H1 (cell line): ENCODE data around the gene TNS1. TPM values are rescaled to one million over a fixed set of nuclear protein-coding genes. Genes with fewer than 3 reads are reported as not detected.

Experiments used
- BACH1 ChIP-seq: IDR thresholded peaks from 2 replicates; pipeline ENCODE4 v1.6.1; 2012; ENCODE audit warnings: low read length, improper control_type of control experiment
- CEBPB ChIP-seq: IDR thresholded peaks from 2 replicates; pipeline ENCODE4 v1.6.1; 2012; ENCODE audit warnings: low read depth, low read length
- CHD2 ChIP-seq: IDR thresholded peaks from 2 replicates; pipeline ENCODE4 v1.6.1; 2012; ENCODE audit warnings: low read length, improper control_type of control experiment
- CHD7 ChIP-seq: fragments of 300-600 bp; sonication (generic); IDR thresholded peaks from 2 replicates; pipeline ENCODE4 v1.7.1; 2012; ENCODE audit warnings: low read length, moderate library complexity, mild to moderate bottlenecking, inconsistent platforms; ENCODE audit not compliant: insufficient replicate concordance
- HDAC6 ChIP-seq: IDR thresholded peaks from one replicate; pipeline ENCODE4 v1.7.1; 2012; ENCODE audit warnings: low read depth, mild to moderate bottlenecking, inconsistent platforms, low read length, moderate library complexity
- POLR2A ChIP-seq, 2 experiments: IDR thresholded peaks; 1 replicate in 1 of 2; 2 replicates in 1 of 2; pipeline ENCODE4 v1.6.1; 2011; ENCODE audit warnings: low read depth in 2 of 2, low read length in 2 of 2, mild to moderate bottlenecking in 2 of 2; ENCODE audit errors: control extremely low read depth in 1 of 2
- RNF2 ChIP-seq: fragments of 200-900, 300-1000 bp; sonication (generic); IDR thresholded peaks from 2 replicates; pipeline ENCODE4 v1.7.1; 2016; ENCODE audit warnings: borderline replicate concordance, low read depth, mild to moderate bottlenecking, antibody characterized with exemption, low read length; ENCODE audit not compliant: poor library complexity, severe bottlenecking; ENCODE audit errors: missing control alignments
- TBP ChIP-seq: IDR thresholded peaks from 2 replicates; pipeline ENCODE4 v1.6.1; 2011; ENCODE audit warnings: low read depth, low read length, improper control_type of control experiment
- polyA plus RNA-seq, 7 experiments: library from polyadenylated mRNA; depleted of rRNA in 3 of 7; stranded (reverse) in 5 of 7; unstranded in 2 of 7; fragments of >200 nt in 5 of 7; fragments of 200-250 nt in 2 of 7; gene quantifications; 1 replicate in 5 of 7; 2 replicates in 1 of 7; 4 replicates in 1 of 7; pipeline versions ENCODE4 v1.2.1 to v1.2.3, GENCODE V29; 2011 to 2013; ENCODE audit warnings: missing spikeins in 2 of 7, mixed read lengths in 2 of 7
- total RNA-seq: library from RNA; stranded (reverse); fragmentation: NEBNext Ultra II Directional; extraction: Animal tissue kit (Norgen Biotek cat#: 25700); gene quantifications from 2 replicates; pipeline ENCODE4 v1.2.1, GENCODE V29; 2021
- TF ChIP-seq, protein P1 (sequence below): IDR thresholded peaks from 2 replicates; pipeline ENCODE4 v1.6.1; 2012; ENCODE audit warnings: inconsistent platforms

The TNS1 gene
- total and polyA plus RNA-seq, 2 of the 8 experiments (the other 6 are each of a cell fraction or from before 2014, with no cell fraction given), result 1.5 to 5.1 TPM

DNA sequence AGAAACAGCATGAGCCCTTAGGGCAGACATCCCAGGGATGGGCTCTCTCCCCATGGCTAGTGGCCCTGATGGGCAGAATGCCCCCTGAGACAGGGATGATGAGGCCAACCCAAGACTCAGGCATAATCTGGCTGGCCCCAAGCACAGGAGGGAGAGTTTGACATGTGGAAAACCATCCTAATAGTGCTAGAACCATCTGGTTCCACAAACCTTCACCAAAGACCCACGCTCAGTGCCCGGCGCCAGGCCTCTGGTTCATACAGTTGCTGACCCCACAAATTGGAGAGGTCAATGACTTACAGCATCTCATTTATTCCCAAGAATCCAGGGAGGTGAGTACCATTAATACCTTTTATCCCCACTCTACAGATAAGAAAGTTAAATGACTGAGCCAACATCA, 95.5 kb downstream of the TNS1 start (continued):
- TF ChIP-seq CHD7 (no peak), POLR2A (IDR thresholded peaks at IDR 0.05; ENCODE audit: control extremely low read depth in 1 of 2, low read depth in 2 of 2, low read length in 2 of 2) (no peak), RNF2 (no peak), CHD2 (no peak), HDAC6 (no peak), TBP (no peak), CEBPB (no peak), BACH1 (no peak)
- TF ChIP-seq, protein P1, sequence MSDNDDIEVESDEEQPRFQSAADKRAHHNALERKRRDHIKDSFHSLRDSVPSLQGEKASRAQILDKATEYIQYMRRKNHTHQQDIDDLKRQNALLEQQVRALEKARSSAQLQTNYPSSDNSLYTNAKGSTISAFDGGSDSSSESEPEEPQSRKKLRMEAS, result no peak
